ENCODE data around the gene LTK.

Gene LTK

DNA sequence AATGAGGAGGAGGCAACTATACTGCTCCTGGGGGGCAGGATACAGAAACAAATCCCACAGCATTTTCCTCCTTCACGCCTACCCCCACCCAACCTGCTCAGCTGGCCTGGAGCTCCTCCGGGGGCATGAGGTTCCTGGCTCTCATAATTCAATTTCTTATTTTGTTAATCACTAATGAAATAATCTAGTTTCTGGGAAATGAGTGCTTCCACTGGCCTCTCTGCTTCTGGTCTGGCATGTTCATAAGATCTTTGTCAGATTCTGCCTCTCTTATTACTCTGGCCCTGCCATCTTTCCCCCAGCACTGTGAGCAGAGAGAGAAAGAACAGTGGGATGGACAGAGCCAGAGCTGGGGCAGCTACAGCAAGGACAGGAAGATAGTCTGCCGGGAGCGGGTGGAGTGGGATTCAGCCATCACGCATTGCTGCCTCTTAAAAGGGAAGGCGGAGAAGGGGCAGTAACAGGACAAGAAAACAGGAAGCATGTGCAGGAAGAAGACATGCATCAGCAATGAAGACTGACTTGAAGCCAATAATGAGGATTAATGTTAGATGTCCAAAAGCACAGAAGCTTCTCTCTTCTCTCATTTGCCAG is 16.8 kb upstream of the LTK start:
- DNase-seq (ENCODE audit: low read depth), result no peak

GRCh38 chr15:41523097-41523496 is 9.5 kb upstream of the LTK start:
- peak; percentile 29 for DNase-seq (ENCODE audit: low read depth)

DNA sequence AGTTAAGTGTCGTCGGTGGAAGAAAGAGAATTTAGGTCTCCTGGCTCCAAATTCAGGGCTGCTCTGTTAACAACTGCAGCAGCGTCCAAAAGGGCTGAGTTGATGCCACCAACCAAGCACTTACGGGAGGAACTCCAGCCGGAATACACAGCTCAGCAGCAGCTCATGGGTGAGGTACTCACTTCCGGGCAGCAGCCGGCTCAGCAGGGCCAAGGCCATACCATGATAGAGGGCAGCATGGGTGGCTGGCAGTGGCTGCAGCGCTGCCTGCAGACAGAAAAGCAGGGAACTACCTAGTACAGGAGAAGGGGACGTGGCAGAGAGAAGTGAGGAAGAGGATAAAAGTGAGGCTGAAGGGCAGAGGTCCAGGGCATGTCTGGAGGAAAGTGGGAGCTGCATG is 8.0 kb upstream of the LTK start:
- DNase-seq (ENCODE audit: low read depth), result no peak

DNA sequence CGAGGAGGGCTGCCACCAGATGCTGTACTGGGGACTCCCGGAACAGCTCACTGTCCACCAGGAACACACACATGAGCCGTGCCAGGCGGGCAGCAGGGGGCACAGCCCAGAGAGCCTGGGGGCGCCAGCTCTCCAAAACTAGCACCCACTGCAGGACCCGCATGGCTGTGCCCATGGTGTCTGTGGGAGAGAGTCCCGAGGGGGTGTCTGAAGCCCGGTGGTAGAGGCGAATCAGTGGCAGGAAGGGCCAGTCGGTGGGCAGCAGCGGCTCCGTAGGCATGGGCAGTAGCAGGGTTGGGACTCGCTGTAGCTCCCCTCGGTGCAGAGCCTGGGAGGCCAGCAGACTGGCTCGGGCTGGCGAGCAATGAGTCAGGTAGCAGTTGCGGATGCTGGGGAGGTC is 7.0 kb upstream of the LTK start:
- no peak for DNase-seq (ENCODE audit: low read depth)

GRCh38 chr15:41517895-41518449 is 4.3 kb upstream of the LTK start:
- DNase-seq (ENCODE audit: low read depth), result no peak

DNA sequence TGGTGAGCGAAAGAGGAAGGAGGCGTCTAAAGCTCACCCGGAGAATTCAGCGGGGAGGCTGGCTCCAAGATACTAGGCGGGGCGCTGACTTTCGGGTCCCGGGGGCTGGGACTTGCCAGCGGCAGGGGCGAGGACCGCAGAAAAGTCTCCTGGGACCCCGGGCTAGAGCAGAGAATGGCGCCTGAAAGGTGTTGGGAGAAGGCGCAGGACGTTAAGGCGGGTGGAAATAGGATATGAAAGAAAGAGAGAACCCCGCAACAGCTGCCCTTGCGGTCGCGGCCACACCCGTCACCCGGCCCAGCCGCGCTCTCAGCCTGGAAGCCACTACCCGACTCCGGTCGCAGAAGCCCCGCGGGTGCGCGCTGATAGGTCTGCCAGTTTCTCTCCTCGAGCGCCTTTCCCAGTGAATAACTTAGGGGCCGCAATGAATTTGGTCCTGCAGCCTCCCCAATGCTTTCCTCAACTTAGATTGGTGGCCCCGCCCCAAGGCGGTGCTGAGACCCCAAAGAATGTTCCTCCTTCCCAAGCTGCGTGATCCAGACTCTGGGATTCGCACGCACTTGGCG is 604 bp downstream of the LTK start:
- no peak for DNase-seq (ENCODE audit: low read depth)

DNA sequence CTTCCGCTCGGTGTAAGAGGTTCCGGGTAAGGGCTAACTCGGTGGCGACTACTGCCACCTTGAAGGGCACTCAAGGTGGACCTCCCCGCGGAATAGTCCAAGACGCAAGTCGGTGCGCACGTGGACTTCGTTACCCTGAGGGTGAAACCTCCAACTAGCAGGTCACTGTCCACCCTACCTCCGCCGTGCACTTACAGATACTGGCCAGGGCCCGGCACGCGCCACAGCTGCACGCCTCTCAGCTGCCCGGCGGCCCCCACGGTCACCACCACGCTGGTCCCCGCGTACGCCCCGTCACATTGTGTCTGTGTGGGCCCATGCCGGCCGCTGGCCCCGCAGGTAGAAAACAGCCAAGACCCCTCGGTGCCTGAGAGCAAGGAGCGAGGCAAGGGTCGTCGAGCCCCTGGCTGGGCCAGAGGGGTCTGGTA is 1.1 kb downstream of the LTK start:
- no peak for DNase-seq (ENCODE audit: low read depth)

DNA sequence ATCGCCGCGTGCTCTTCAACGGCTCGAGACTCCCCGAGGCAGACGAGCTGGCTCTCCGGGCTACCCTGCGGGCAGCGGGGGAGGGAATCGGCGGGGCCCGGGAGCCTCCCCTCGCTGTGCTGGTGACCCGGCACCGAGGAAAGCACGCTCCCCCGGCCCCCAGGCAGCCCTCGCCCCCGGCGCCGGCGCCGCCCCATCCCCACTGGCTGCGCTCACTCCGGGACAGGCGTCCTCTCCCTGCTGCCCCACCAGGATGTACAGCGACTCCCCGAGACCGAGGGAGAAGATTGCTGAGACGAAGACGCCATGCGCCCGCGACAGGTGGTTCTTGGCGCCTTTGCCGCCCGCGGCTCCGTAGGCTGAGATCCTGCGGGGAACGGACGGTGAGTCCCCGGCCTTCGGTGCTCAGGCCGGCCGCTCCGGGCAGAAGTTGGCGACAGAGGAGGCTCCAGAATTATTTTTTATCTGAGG is 1.7 kb downstream of the LTK start:
- no peak for DNase-seq (ENCODE audit: low read depth)

- DNase-seq (ENCODE audit: low read depth), result no peak
These were observed 2.2 kb downstream of the LTK start for GRCh38 chr15:41511331-41511898.

GRCh38 chr15:41510728-41511127 is 2.9 kb downstream of the LTK start:
- DNase-seq (ENCODE audit: low read depth), result no peak

DNA sequence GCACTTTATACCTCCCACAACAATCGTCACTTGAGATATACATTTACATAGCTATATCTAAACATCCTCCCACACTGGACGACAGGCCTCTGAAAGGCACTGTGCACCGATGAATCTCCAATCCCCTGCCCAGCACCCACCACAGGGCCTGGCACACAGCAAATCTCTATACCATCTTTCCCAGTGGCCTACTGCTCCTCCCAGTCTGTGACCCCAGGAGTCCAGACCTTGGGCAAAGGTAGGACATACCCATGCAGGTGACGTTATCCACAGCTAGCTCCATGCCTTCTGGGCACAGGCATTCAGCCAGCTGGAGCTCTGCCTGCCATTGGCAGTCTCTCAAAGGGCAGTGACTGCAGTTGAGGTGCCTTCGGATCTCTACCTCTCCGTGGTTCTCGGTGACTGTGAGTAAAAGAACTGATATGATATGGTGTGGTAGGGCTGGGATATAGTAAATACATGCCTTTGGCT is 5.8 kb downstream of the LTK start:
- DNase-seq (ENCODE audit: low read depth), result no peak

- no peak for DNase-seq (ENCODE audit: low read depth)
These were observed 6.8 kb downstream of the LTK start for GRCh38 chr15:41506796-41507341.

DNA sequence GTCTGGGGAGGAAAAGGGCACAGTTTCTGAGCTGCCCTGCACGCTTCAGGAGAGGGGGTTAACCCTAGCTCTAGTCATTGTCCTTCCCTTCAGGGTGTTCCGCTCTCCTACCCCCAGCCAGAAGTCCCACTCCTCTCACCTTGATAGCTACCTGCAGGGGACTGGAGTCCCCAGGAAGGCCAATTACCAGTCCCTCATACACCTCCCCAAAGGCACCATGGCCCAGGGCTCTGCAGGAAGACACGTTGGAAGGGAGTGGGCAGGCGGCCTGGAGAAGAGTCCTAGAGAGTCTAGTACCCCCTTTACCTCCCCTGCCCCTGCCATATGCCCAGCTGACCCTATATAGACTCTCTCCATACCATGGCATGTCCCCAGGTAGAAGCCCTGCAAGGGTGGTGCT is 7.9 kb downstream of the LTK start:
- DNase-seq (ENCODE audit: low read depth), result no peak

DNA sequence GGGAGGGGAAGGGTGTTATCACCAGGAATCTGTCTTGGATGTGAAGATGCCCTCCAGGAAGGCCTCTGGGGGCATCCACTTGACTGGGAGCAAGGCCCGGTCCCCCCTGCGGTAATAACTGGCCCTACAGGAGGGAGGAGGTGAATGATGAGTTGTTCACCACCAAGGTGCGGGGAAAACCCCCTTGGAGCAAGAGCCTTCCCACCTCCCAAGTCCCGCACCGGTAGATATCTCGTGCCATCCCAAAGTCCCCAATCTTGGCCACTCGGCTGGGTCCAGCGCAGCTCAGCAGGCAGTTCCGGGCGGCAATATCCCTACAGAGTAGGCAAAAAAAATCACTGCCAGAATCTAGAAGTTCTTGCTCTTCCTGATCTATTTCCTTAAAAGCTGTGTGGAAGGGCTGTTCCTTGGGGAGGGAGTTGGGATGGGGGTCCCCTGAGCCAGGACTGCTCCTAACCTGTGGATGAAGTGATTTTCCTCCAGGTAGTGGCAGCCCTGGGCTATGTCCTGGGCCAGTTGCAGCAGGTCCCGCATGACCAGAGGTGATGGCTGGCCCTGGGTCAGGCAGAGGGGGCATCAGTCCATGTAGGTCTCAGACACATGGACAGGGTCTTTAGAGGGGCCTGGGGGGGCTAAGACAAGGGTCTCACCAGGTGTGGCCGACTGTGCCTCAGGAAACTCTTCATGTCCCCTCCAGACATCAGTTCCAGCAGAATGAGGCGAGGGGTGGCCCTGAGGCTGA is 8.7 kb downstream of the LTK start:
- no peak for DNase-seq (ENCODE audit: low read depth)

DNA sequence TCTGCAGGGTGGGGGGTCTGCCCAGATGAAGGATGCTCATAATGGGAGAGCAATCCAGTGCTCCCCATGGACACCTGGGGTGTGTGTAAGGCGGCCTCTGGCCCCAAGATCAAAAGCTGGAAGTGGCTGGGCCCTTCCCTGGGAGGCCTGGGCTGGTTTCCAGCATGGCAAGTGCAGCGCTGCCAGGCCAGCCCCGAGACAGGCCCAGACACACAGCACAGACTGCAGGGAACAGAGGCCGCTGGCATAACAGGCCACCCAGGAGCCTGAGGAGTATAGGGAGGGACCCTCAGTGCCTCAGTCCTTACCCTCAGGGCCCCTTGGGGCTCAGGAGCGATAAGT is 10.0 kb downstream of the LTK start:
- no peak for DNase-seq (ENCODE audit: low read depth)

DNA sequence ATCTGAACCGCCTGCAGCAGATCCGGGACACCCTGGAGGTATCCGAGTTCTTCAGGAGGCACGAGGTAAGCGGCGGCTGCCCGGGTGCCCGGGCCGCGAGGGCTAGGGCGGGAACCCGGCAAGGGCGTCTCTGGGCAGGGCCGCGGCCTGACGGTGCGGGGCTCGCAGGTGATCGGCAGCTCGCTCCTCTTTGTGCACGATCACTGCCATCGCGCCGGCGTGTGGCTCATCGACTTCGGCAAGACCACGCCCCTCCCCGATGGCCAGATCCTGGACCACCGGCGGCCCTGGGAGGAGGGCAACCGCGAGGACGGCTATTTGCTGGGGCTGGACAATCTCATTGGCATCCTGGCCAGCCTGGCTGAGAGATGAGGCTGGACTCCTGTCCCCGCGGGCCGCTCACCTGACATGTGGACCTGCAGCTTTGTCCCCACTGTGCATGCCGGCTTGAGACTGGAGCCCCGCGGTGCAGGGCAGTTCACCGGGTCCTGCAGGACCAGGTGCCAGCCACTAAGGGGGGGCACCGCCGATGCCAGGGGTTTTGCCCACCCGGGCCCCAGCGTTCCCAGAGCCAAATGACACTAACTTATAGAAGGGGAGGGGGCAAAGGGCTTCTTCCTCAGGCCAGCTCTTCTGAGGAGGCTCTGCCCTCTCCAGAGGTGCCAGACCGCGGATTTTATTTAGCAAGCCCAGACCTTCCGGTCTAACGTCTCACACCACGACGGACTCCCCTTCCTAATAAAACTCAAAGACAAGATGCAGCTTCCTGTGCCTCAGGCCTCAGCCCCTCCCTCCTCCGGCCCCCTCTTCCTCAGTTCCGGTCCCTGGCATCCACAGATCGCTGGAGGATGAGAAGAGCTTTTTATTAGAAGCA is 10.6 kb downstream of the LTK start:
- DNase-seq (ENCODE audit: low read depth), result no peak

GRCh38 chr15:41501931-41502794 is 11.5 kb downstream of the LTK start:
- DNase-seq (ENCODE audit: low read depth), result no peak

GRCh38 chr15:41501191-41501917 is 12.3 kb downstream of the LTK start:
- DNase-seq (ENCODE audit: low read depth), result no peak

DNA sequence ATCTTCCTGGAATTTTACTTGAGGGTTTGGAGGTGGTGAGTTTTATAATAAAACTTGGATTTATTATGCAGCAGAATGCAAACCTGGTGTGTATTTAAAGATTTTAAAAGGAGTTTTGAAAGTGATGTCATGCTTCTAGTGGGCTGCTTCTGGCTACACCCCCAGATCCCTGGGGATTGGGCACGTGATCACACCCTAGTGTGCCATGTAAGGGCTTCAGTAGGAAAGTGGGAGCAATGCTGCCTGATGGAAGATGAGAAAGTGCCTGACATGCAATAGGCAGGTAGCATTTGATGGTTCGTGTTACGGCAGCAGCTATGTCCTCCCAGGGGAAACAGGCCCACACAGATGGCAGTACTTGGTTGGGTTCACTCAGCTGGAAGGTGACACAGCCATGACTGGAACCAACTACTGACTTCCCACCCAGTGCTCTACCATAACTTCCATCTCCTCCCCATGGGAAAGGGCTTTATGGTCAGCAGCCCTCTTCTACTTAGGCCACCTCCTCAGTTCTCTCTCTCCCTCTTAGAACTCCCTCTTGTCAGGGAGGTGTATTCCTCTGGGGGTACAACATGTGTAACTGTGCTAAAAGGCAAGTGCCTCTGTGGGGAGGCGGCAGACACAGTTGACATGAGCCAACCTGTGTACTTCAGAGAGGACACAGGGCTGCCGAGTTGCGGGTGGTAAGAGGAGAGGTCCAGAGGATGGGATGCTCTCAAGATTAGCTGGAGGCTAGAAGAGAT is 14.3 kb downstream of the LTK start:
- no peak for DNase-seq (ENCODE audit: low read depth)

Data from amniotic epithelial cell (primary cell).